ENCODE data around the gene IGFLR1. TPM values are rescaled to one million over a fixed set of nuclear protein-coding genes. Genes with fewer than 3 reads are reported as not detected.

Gene IGFLR1
- total and polyA plus RNA-seq, 2 of the 4 experiments (the other 2 are of a cell fraction): 0.72 to 2.7 TPM

- Histone ChIP-seq H3K56ac (ENCODE audit: extremely low read depth, insufficient read depth, low read length) (no peak overlapping the region), H3K9me1 (ENCODE audit: insufficient read depth, low read length) (peaks cover 6% of the 10 kb centered on the region; the same call in 1 of the 2 replicates), H2AK9ac (replicated peaks; ENCODE audit: low read depth, low read length, poor library complexity) (no peak overlapping the region), H3K27ac (ENCODE audit: insufficient read depth, low read length) (no peak overlapping the region), H4K5ac (ENCODE audit: low read depth, low read length) (no peak overlapping the region), H2BK20ac (ENCODE audit: low read depth, low read length) (no peak overlapping the region), H3K14ac (replicated peaks; ENCODE audit: low read depth, low read length) (no peak overlapping the region), H2AK5ac (ENCODE audit: low read depth, low read length) (no peak overlapping the region), H3K9ac (ENCODE audit: low read depth, low read length) (no peak overlapping the region), H2BK5ac (ENCODE audit: low read depth, low read length, poor library complexity, severe bottlenecking) (no peak overlapping the region), H2BK15ac (ENCODE audit: low read depth, low read length) (no peak overlapping the region), H3K4me3 (ENCODE audit: insufficient read depth, low read depth, low read length) (no peak overlapping the region), H3K4ac (ENCODE audit: low read depth, low read length) (no peak overlapping the region), H4K8ac (ENCODE audit: low read depth in 2 of 2, low read length in 2 of 2) (no peak overlapping the region), H3K18ac (ENCODE audit: low read depth, low read length) (no peak overlapping the region), H3K79me1 (ENCODE audit: low read depth in 1 of 2, low read length in 2 of 2) (peaks cover 7 to 18% of the 10 kb centered on the region in 2 experiments), H4K91ac (ENCODE audit: insufficient read depth, low read depth, low read length) (no peak overlapping the region), H3K23ac (ENCODE audit: low read depth, low read length) (no peak overlapping the region), H2AFZ (replicated peaks; ENCODE audit: low read length, poor library complexity) (no peak overlapping the region), H2BK120ac (ENCODE audit: low read depth, low read length) (no peak overlapping the region), H3K4me1 (ENCODE audit: control insufficient read depth, insufficient read depth, low read length) (peaks cover 6% of the 10 kb centered on the region), H3K9me3 (ENCODE audit: control insufficient read depth, insufficient read depth, low read length) (no peaks in the 10 kb centered on the region), H4K20me1 (ENCODE audit: insufficient read depth, low read length) (no peaks in the 10 kb centered on the region), H3K4me2 (ENCODE audit: low read depth, low read length) (no peak overlapping the region), H3K36me3 (ENCODE audit: control insufficient read depth, insufficient read depth, low read length) (peaks cover 16% of the 10 kb centered on the region), H3K27me3 (ENCODE audit: control insufficient read depth, insufficient read depth, low read length) (no peaks in the 10 kb centered on the region)
- no TSS peak for BruUV-seq (replicated peaks)
- dilution Hi-C loops (cut with HindIII; ENCODE audit: low sequenced_read_pairs, unreplicated experiment) (no loop called here), intact Hi-C loops (cut with micrococcal nuclease) (no loop called here), in situ Hi-C loops (cut with MboI; ENCODE audit: low sequenced_read_pairs) (no loop called here)
- ChIA-PET POLR2A (ENCODE audit: unreplicated experiment) (no interaction called here), CTCF (no interaction called here)
- TF ChIP-seq SMC3 (IDR thresholded peaks at IDR 0.05; ENCODE audit: low read depth, low read length) (no peak), NFE2L2 (IDR thresholded peaks at IDR 0.05; ENCODE audit: low read depth, low read length) (no peak), POLR2A (IDR thresholded peaks at IDR 0.05; ENCODE audit: low read depth, low read length) (no peak), MAZ (IDR thresholded peaks at IDR 0.05; ENCODE audit: borderline replicate concordance, low read depth, low read length) (no peak), RFX5 (IDR thresholded peaks at IDR 0.05; ENCODE audit: low read depth, low read length) (no peak), USF2 (IDR thresholded peaks at IDR 0.05; ENCODE audit: low read depth, low read length) (no peak)
- no peak for ATAC-seq (ENCODE audit: low read depth)
- 92% methylated on average over 12 of the region's 20 CpGs; no CpG with 5 or more reads in 1 of the 2 experiments for WGBS, 2 experiments (ENCODE audit: extremely low coverage in 2 of 2, insufficient read length in 1 of 2)
- DNase-seq: no peak
These were observed 38.5 kb upstream of the IGFLR1 start for GRCh38 chr19:35780717-35781116.
